Islet precursor cell (in vitro differentiated cells): ENCODE data around the gene LSAMP.

Experiments used
- DNase-seq: peaks from one replicate; pipeline ENCODE4 v3.0.0-alpha.2; 2018

The LSAMP gene

GRCh38 chr3:116445311-116445841, at the start of gene LSAMP:
Gene LSAMP, minus strand, starts transcription at chr3:116445487.
- DNase-seq, result peak; percentile 88

GRCh38 chr3:116492379-116492778, 47.1 kb upstream of the LSAMP start:
- DNase-seq, result no peak

- no peak for DNase-seq
Observed at GRCh38 chr3:116483135-116483534, 37.8 kb upstream of the LSAMP start.

- no peak for DNase-seq
Observed at GRCh38 chr3:116476691-116477090, 31.4 kb upstream of the LSAMP start.

- no peak for DNase-seq
Observed at GRCh38 chr3:116474801-116475200, 29.5 kb upstream of the LSAMP start.

GRCh38 chr3:116474032-116474780, 28.9 kb upstream of the LSAMP start:
- DNase-seq, result no peak

- peak; percentile 50 for DNase-seq
Observed at GRCh38 chr3:116473602-116474001, 28.3 kb upstream of the LSAMP start.

- DNase-seq, result no peak
Observed at GRCh38 chr3:116470605-116471197, 25.4 kb upstream of the LSAMP start.

- DNase-seq, result no peak
Observed at GRCh38 chr3:116469546-116469945, 24.3 kb upstream of the LSAMP start.

- no peak for DNase-seq
Observed at GRCh38 chr3:116464276-116464798, 19.1 kb upstream of the LSAMP start.

GRCh38 chr3:116453666-116454346, 8.5 kb upstream of the LSAMP start:
- DNase-seq, result no peak

- DNase-seq, result no peak
Observed at GRCh38 chr3:116449546-116450350, 4.5 kb upstream of the LSAMP start.

GRCh38 chr3:116445990-116446389, 703 bp upstream of the LSAMP start:
- DNase-seq, result no peak

GRCh38 chr3:116444819-116445310, 422 bp downstream of the LSAMP start:
- DNase-seq, result peak; percentile 64

GRCh38 chr3:116444115-116444747, 1.1 kb downstream of the LSAMP start:
- no peak for DNase-seq

- no peak for DNase-seq
Observed at GRCh38 chr3:116443191-116443661, 2.1 kb downstream of the LSAMP start.

- no peak for DNase-seq
Observed at GRCh38 chr3:116442331-116443021, 2.8 kb downstream of the LSAMP start.

GRCh38 chr3:116441652-116442051, 3.6 kb downstream of the LSAMP start:
- no peak for DNase-seq

- DNase-seq, result no peak
Observed at GRCh38 chr3:116440196-116440595, 5.1 kb downstream of the LSAMP start.

GRCh38 chr3:116433552-116433951, 11.7 kb downstream of the LSAMP start:
- no peak for DNase-seq

GRCh38 chr3:116432795-116433194, 12.5 kb downstream of the LSAMP start:
- DNase-seq, result no peak
